Myocyte (in vitro differentiated cells): ENCODE data around the gene ZNF747. TPM values are rescaled to one million over a fixed set of nuclear protein-coding genes. Genes with fewer than 3 reads are reported as not detected.
"Not testable (repeated sequence)": the region's sequence is repeated elsewhere in the genome, so short reads cannot be mapped to it uniquely, and the experiment has no call there.

Experiments used
- DNase-seq: peaks from one replicate; pipeline ENCODE4 v3.0.0-alpha.2; 2012; ENCODE audit warnings: low read depth
- total RNA-seq: library from RNA; depleted of rRNA; stranded (reverse); fragments of >200 nt; gene quantifications from 2 replicates; pipeline ENCODE4 v1.2.3, GENCODE V29; 2014

The ZNF747 gene
- total RNA-seq, 1 donor from 2014 or later, result 14.0 TPM

GRCh38 chr16:30557957-30558788 lies 23.5 kb upstream of the ZNF747 start, which contains the start of gene ZNF764:
ZNF764 (minus strand) TSS chr16:30558374; CDS start chr16:30558182, 192 bp downstream.
- DNase-seq, result peak; percentile 99

GRCh38 chr16:30557707-30557956 lies 23.0 kb upstream of the ZNF747 start:
- peak; percentile 11 for DNase-seq

- no peak for DNase-seq
These were observed 21.4 kb upstream of the ZNF747 start for GRCh38 chr16:30556125-30556473.

- no peak for DNase-seq
These were observed 20.9 kb upstream of the ZNF747 start for GRCh38 chr16:30555315-30556124.

- DNase-seq, result no peak
These were observed 20.1 kb upstream of the ZNF747 start for GRCh38 chr16:30554557-30555314.

GRCh38 chr16:30553393-30553899 lies 18.8 kb upstream of the ZNF747 start:
- DNase-seq, result no peak

GRCh38 chr16:30552956-30553355 lies 18.3 kb upstream of the ZNF747 start:
- DNase-seq, result no peak

- DNase-seq, result no peak
These were observed 17.1 kb upstream of the ZNF747 start for GRCh38 chr16:30551781-30552180.

- no peak for DNase-seq
These were observed 14.0 kb upstream of the ZNF747 start for GRCh38 chr16:30548416-30549253.

GRCh38 chr16:30546115-30546514 lies 11.5 kb upstream of the ZNF747 start:
- DNase-seq, result no peak

GRCh38 chr16:30543067-30543466 lies 8.4 kb upstream of the ZNF747 start:
- DNase-seq, result no peak

GRCh38 chr16:30541502-30542329 lies 7.1 kb upstream of the ZNF747 start:
- peak; percentile 51 for DNase-seq

- not testable (repeated sequence) for DNase-seq
These were observed 6.3 kb upstream of the ZNF747 start for GRCh38 chr16:30540916-30541464.

GRCh38 chr16:30539986-30540526 lies 5.4 kb upstream of the ZNF747 start:
- not testable (repeated sequence) for DNase-seq

- no peak for DNase-seq
These were observed 4.6 kb upstream of the ZNF747 start for GRCh38 chr16:30539000-30539964.

- not testable (repeated sequence) for DNase-seq
These were observed 1.9 kb upstream of the ZNF747 start for GRCh38 chr16:30536391-30537024.

- DNase-seq, result peak; percentile 70
These were observed 1.1 kb upstream of the ZNF747 start for GRCh38 chr16:30535777-30536190.
